Measurements from ENCODE around the gene VPS41. TPM values are rescaled to one million over a fixed set of nuclear protein-coding genes. Genes with fewer than 3 reads are reported as not detected.

The VPS41 gene
- total and polyA plus RNA-seq, 10 donors = 11.2 to 97.4 (median 66.2) TPM

GRCh38 chr7:38694326-38694725 lies 214.7 kb downstream of the VPS41 start:
- no peaks in the 10 kb centered on the region for H3K27me3 ChIP-seq (replicated peaks in 1 of 7)
- WGBS, 5 donors = 15 to 31% (median 23%) methylated on average over 3 of the region's 3 CpGs
- peaks cover 0 to 4% (median 0%) of the 10 kb centered on the region in 8 donors for H3K9me3 ChIP-seq
- no peaks in the 10 kb centered on the region for H3K36me3 ChIP-seq
- intact Hi-C loops (cut with DNase I; ENCODE audit: low total_unique reads) = no loop called here
- no peak for DNase-seq
- no peaks in the 10 kb centered on the region for H3K4me1 ChIP-seq
- no peak overlapping the region for H3K4me3 ChIP-seq
- no peak overlapping the region for H3K27ac ChIP-seq
- TF ChIP-seq POLR2AphosphoS5 (IDR thresholded peaks at IDR 0.05) (no peak), POLR2A (IDR thresholded peaks at IDR 0.05) (no peak)
- TF ChIP-seq, protein P1, sequence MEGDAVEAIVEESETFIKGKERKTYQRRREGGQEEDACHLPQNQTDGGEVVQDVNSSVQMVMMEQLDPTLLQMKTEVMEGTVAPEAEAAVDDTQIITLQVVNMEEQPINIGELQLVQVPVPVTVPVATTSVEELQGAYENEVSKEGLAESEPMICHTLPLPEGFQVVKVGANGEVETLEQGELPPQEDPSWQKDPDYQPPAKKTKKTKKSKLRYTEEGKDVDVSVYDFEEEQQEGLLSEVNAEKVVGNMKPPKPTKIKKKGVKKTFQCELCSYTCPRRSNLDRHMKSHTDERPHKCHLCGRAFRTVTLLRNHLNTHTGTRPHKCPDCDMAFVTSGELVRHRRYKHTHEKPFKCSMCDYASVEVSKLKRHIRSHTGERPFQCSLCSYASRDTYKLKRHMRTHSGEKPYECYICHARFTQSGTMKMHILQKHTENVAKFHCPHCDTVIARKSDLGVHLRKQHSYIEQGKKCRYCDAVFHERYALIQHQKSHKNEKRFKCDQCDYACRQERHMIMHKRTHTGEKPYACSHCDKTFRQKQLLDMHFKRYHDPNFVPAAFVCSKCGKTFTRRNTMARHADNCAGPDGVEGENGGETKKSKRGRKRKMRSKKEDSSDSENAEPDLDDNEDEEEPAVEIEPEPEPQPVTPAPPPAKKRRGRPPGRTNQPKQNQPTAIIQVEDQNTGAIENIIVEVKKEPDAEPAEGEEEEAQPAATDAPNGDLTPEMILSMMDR (IDR thresholded peaks at IDR 0.05 in 8 of 11, conservative IDR thresholded peaks at IDR 0.05 in 3 of 11) = no peak

GRCh38 chr7:38686888-38687287 lies 222.1 kb downstream of the VPS41 start:
- H3K27ac ChIP-seq = no peak overlapping the region
- no peak for DNase-seq
- no peaks in the 10 kb centered on the region for H3K27me3 ChIP-seq (replicated peaks in 1 of 7)
- intact Hi-C loops (cut with DNase I; ENCODE audit: low total_unique reads) = no loop called here
- TF ChIP-seq, protein P1 (IDR thresholded peaks at IDR 0.05 in 8 of 11, conservative IDR thresholded peaks at IDR 0.05 in 3 of 11) = no peak
- no peaks in the 10 kb centered on the region for H3K9me3 ChIP-seq
- H3K4me3 ChIP-seq = no peak overlapping the region
- H3K4me1 ChIP-seq = no peaks in the 10 kb centered on the region
- no peaks in the 10 kb centered on the region for H3K36me3 ChIP-seq
- 85 to 90% (median 90%) methylated on average over 7 of the region's 7 CpGs for WGBS, 5 donors

GRCh38 chr7:38685851-38686250 lies 223.1 kb downstream of the VPS41 start:
- Histone ChIP-seq H3K9me3 (no peaks in the 10 kb centered on the region), H3K4me1 (no peaks in the 10 kb centered on the region), H3K36me3 (no peaks in the 10 kb centered on the region), H3K27me3 (replicated peaks in 1 of 7) (no peaks in the 10 kb centered on the region), H3K4me3 (no peak overlapping the region), H3K27ac (no peak overlapping the region)
- TF ChIP-seq POLR2A (IDR thresholded peaks at IDR 0.05) = no peak
- no peak for TF ChIP-seq POLR2AphosphoS5 (IDR thresholded peaks at IDR 0.05)
- TF ChIP-seq, protein P1 (IDR thresholded peaks at IDR 0.05 in 8 of 11, conservative IDR thresholded peaks at IDR 0.05 in 3 of 11) = no peak
- intact Hi-C loops (cut with DNase I; ENCODE audit: low total_unique reads) = no loop called here
- no peak for DNase-seq
- WGBS, 5 donors = 91 to 96% (median 94%) methylated on average over 21 of the region's 21 CpGs

- TF ChIP-seq, protein P1 (IDR thresholded peaks at IDR 0.05 in 8 of 11, conservative IDR thresholded peaks at IDR 0.05 in 3 of 11) = no peak
- TF ChIP-seq POLR2A (IDR thresholded peaks at IDR 0.05) (no peak), POLR2AphosphoS5 (IDR thresholded peaks at IDR 0.05) (no peak)
- Histone ChIP-seq H3K9me3 (no peaks in the 10 kb centered on the region), H3K36me3 (no peaks in the 10 kb centered on the region), H3K4me3 (no peak overlapping the region), H3K4me1 (no peaks in the 10 kb centered on the region), H3K27ac (no peak overlapping the region), H3K27me3 (replicated peaks in 1 of 7) (no peaks in the 10 kb centered on the region)
- no peak for DNase-seq
- intact Hi-C loops (cut with DNase I; ENCODE audit: low total_unique reads) = no loop called here
- 73 to 88% (median 79%) methylated on average over 3 of the region's 3 CpGs for WGBS, 5 donors
Observed at GRCh38 chr7:38682606-38683005, 226.4 kb downstream of the VPS41 start.
